GM10266 (cell line): Measurements from ENCODE around the gene PHC1.
A peak's percentile ranks its signal among the peaks of the same experiment; 100 is the strongest.

Experiments used
- DNase-seq: peaks from one replicate; pipeline ENCODE4 v3.0.0; 2012; ENCODE audit errors: extremely low spot score
- CTCF ChIP-seq: IDR thresholded peaks from 2 replicates; pipeline ENCODE4 v1.5.1; 2012; ENCODE audit warnings: mild to moderate bottlenecking, low read depth; ENCODE audit not compliant: control insufficient read depth, insufficient read depth; ENCODE audit errors: missing control alignments

The PHC1 gene

DNA sequence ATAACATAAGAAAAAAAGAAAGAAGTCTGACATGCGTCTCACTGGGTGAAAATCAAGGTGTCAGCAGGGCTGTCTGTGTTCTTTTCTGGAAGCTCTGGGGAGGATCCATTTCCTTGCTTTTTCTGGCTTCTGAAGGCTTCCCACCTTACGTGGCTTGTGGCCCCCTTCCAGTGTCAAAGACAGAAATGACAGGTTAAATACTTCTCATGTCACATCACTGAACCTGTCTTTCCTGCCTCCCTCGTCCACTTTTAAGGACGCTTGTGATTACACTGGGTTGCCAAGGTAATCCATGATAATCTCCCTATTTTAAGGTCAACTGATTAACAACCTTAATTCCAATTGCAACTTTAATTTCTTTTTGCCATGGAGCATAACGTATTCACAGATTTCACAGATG, 4.6 kb upstream of the PHC1 start:
- TF ChIP-seq CTCF, result no peak
- DNase-seq, result no peak

DNA sequence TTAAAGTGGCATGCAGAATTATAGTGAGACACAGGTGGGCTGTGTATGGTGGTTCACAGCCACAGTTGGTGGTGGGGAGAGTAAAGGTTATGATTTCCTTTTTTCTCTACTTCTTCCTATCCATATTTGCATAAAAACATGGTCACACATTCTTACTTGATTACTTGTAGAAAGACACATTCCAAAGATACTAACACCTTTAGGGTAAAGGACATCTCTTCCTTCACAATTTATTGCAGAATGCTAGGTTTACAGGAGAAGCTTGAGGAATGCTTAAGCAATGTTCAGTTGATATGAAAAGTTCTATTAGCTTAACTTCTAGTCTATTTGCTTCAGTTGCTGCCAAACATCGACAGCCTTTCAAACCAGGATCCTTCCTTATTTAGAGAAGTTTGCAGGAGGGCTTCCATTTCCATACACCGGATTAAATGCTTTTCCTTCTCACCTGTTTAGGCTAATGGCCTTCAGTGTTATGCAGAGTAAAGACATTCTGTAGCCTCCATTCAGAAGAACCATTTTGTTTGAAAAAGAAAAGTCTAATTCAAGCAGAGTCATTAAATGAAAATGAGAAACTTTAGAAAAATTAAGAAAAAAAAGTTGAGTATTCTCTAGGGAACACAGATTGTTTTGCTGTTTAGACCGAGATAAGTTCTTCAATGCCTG, 2.6 kb upstream of the PHC1 start:
- DNase-seq, result no peak
- no peak for TF ChIP-seq CTCF

DNA sequence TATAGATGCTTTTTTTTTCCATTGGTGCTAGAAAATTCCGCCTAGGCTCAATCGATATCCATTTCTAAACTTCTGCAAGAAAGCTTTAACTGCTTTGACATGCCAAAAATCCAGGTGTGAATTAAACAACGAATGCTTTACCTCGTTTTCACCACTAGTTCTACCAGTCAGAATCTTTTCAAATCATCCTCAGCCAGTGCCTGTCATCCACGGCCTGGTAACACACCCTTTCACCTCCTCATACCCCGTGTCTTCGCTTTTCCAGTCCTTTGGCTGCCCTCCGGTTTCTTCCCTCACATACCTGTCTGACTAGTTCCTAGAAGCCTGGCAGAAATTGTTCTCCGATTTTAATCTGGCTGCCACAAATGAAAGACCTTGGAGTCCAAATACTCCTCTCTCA, 1.4 kb upstream of the PHC1 start:
- no peak for TF ChIP-seq CTCF
- peak; percentile 37 for DNase-seq

- DNase-seq, result no peak
- TF ChIP-seq CTCF, result no peak
Observed at GRCh38 chr12:8913702-8914032, 642 bp upstream of the PHC1 start.

DNA sequence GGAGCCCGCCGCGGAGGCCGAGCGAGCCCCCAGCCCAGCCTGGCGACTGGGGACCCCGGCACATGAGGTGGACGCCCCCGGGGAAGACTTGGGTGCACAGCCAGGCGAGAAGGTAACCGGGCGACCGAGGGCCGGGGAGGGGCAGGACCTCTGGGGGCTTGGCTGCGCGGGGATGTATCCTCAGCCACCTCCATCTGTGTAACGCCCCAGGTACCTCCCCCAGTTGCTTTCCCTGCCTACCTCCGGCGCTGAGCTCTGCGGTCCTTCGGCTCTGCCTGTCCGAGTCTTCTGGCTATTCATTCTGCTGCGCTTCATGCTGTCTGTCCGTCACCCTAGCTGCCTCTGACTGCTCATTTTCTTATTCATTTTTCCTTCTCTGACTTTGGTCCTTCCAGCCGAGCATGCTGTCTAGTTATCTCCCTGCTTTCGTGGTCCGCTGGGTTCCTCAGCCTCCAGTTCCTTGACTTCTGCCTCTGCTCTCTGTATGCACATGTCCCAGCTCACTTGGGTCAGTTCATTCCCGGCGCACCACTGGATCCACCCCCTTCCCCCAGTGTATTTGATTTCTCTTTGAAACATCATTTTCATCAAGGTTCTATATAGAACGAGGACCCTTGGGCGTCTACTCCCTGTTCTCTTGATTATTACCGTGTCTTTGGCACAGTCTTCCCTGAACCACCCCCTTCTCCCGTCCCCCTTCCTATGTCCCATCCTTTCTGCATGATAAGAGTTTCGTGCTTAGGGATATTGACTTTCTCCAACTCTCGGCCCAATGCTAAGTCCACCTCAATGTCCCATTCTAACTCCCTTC, 612 bp downstream of the PHC1 start:
- TF ChIP-seq CTCF, result no peak
- peak; percentile 86 for DNase-seq

DNA sequence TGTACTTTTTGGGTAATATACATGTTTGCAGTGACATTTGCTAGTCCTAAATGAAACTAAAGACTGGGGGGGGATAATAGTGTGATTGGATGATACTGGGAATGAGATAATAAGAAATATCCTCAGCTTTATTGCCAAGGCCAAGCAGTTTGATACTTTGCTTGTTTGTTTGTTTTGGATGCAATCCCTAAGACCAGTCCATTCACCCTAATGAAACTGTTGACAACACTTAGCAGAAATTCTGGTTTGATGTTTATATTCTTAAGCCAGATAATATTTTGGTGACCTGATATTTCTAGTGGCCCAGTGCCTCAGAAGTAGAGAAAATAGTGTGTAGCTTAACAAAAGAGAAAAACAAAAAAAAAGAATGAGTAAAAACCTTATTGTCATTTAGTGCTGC, 1.8 kb downstream of the PHC1 start:
- no peak for TF ChIP-seq CTCF

DNA sequence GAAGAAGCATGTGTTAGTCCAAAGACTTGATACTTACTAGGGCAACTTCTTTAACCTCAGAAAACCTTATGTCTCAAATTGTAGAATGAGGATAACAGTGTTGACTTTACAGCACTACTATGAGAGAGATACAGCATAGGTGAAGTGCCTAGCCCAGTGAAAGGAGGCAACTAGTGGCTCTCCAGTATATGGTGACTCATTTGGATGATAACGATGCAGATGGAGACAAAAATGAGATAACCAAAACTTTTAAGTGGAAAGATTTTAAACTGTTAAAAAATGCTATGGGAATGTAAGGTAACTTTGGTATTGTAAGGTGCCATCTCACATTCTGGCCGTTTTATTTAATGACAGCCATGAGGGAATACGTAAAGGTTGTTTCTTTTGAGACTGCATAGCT, 2.7 kb downstream of the PHC1 start:
- no peak for DNase-seq
- no peak for TF ChIP-seq CTCF

More for the DNA sequence above, 1.8 kb downstream of the PHC1 start:
- DNase-seq, result no peak
